Fibroblast of lung (primary cell): ENCODE results near the gene FUNDC2.

ENCODE experiments used
- CTCF ChIP-seq, 2 donors: IDR thresholded peaks in 1 of 2; conservative IDR thresholded peaks in 1 of 2; 1 replicate in 1 of 2; 2 replicates in 1 of 2; pipeline ENCODE4 v1.5.1; 2011 to 2012; ENCODE audit warnings: low read length in 2 of 2, control low read depth in 1 of 2, inconsistent platforms in 1 of 2, low read depth in 1 of 2, mild to moderate bottlenecking in 1 of 2
- EZH2 ChIP-seq: IDR thresholded peaks from 2 replicates; pipeline ENCODE4 v1.5.1; 2012; ENCODE audit warnings: low read length, control low read depth, mild to moderate bottlenecking; ENCODE audit errors: missing control alignments

- TF ChIP-seq CTCF (conservative IDR thresholded peaks at IDR 0.05 in 1 of 2, IDR thresholded peaks at IDR 0.05 in 1 of 2; ENCODE audit: low read depth in 1 of 2, low read length in 2 of 2) (no peak), EZH2 (no peak)
Observed at GRCh38 chrX:154987940-154988339, 38.7 kb upstream of the FUNDC2 start.
